Trophoblast cell (in vitro differentiated cells and primary cell): ENCODE data around the gene SH3TC1.

Experiments used
- DNase-seq, 2 donors: peaks; one replicate each; pipeline ENCODE4 v3.0.0-alpha.2; 2016
- H2AFZ ChIP-seq: 2 replicates; pipeline ENCODE4 v1.6.1; 2013; ENCODE audit warnings: low read length, moderate library complexity, mild to moderate bottlenecking; ENCODE audit not compliant: insufficient read depth, poor library complexity
- H2AK5ac ChIP-seq: 2 replicates; pipeline ENCODE4 v1.6.1; 2013; ENCODE audit warnings: mild to moderate bottlenecking, low read length
- H2BK120ac ChIP-seq: 2 replicates; pipeline ENCODE4 v1.6.1; 2013; ENCODE audit warnings: low read length, mild to moderate bottlenecking, moderate library complexity; ENCODE audit not compliant: insufficient read depth, poor library complexity
- H2BK12ac ChIP-seq: 2 replicates; pipeline ENCODE4 v1.6.1; 2013; ENCODE audit warnings: mild to moderate bottlenecking, low read length, moderate library complexity
- H2BK5ac ChIP-seq: 2 replicates; pipeline ENCODE4 v1.6.1; 2013; ENCODE audit warnings: low read length, low read depth, moderate library complexity, mild to moderate bottlenecking; ENCODE audit not compliant: poor library complexity
- H3K14ac ChIP-seq: 2 replicates; pipeline ENCODE4 v1.6.1; 2013; ENCODE audit warnings: mild to moderate bottlenecking, low read length
- H3K18ac ChIP-seq: 2 replicates; pipeline ENCODE4 v1.6.1; 2013; ENCODE audit warnings: mild to moderate bottlenecking, low read length
- H3K23ac ChIP-seq: 2 replicates; pipeline ENCODE4 v1.6.1; 2013; ENCODE audit warnings: low read length
- H3K27ac ChIP-seq: 2 replicates; pipeline ENCODE4 v1.5.1; 2013; ENCODE audit warnings: low read depth, mild to moderate bottlenecking, inconsistent platforms, low read length, moderate library complexity
- H3K27me3 ChIP-seq: 2 replicates; pipeline ENCODE4 v1.6.1; 2013; ENCODE audit warnings: inconsistent platforms, mild to moderate bottlenecking, low read length, moderate library complexity; ENCODE audit not compliant: insufficient read depth
- H3K36me3 ChIP-seq, 2 experiments: 1 replicate in 1 of 2; 2 replicates in 1 of 2; pipeline ENCODE4 v1.6.1; 2013; ENCODE audit warnings: low read length in 2 of 2, mild to moderate bottlenecking in 2 of 2, moderate library complexity in 1 of 2; ENCODE audit not compliant: insufficient read depth in 2 of 2, control insufficient read depth in 1 of 2
- H3K4ac ChIP-seq: 2 replicates; pipeline ENCODE4 v1.6.1; 2013; ENCODE audit warnings: low read depth, mild to moderate bottlenecking, low read length, moderate library complexity
- H3K4me1 ChIP-seq, 2 experiments: 1 replicate in 1 of 2; 2 replicates in 1 of 2; pipeline ENCODE4 v1.6.1; 2013; ENCODE audit warnings: low read length in 2 of 2, mild to moderate bottlenecking in 2 of 2, moderate library complexity in 1 of 2; ENCODE audit not compliant: insufficient read depth in 2 of 2, control insufficient read depth in 1 of 2
- H3K4me2 ChIP-seq: 2 replicates; pipeline ENCODE4 v1.6.1; 2013; ENCODE audit warnings: inconsistent platforms, mild to moderate bottlenecking, low read length, moderate library complexity
- H3K4me3 ChIP-seq: 2 replicates; pipeline ENCODE4 v1.5.1; 2013; ENCODE audit warnings: mild to moderate bottlenecking, low read depth, low read length, inconsistent platforms
- H3K79me1 ChIP-seq: one replicate; pipeline ENCODE4 v1.6.1; 2013; ENCODE audit warnings: low read length
- H3K79me2 ChIP-seq: 2 replicates; pipeline ENCODE4 v1.6.1; 2013; ENCODE audit warnings: low read length, mild to moderate bottlenecking; ENCODE audit not compliant: control insufficient read depth, insufficient read depth, poor library complexity
- H3K9ac ChIP-seq: 2 replicates; pipeline ENCODE4 v1.6.1; 2013; ENCODE audit warnings: mild to moderate bottlenecking, low read length
- H3K9me3 ChIP-seq: 2 replicates; pipeline ENCODE4 v1.6.1; 2013; ENCODE audit warnings: low read depth, mild to moderate bottlenecking, control low read depth, inconsistent platforms, low read length; ENCODE audit not compliant: insufficient read depth
- H4K12ac ChIP-seq: 2 replicates; pipeline ENCODE4 v1.6.1; 2013; ENCODE audit warnings: low read depth, mild to moderate bottlenecking, low read length, moderate library complexity
- H4K8ac ChIP-seq: 2 replicates; pipeline ENCODE4 v1.6.1; 2013; ENCODE audit warnings: low read depth, mild to moderate bottlenecking, low read length, moderate library complexity
- H4K91ac ChIP-seq: one replicate; pipeline ENCODE4 v1.6.1; 2013; ENCODE audit warnings: low read depth, mild to moderate bottlenecking, low read length, moderate library complexity
- WGBS: extraction: QIAGEN DNeasy Blood & Tissue Kit; methylation state at CpG from one replicate; pipeline ENCODE4 v1.1.7; 2013; ENCODE audit warnings: missing lambda C conversion rate; ENCODE audit not compliant: insufficient read length, insufficient coverage; ENCODE audit errors: extremely low coverage; 5-methylcytosine and 5-hydroxymethylcytosine counted together

Gene SH3TC1

GRCh38 chr4:8211737-8212581, 12.9 kb downstream of the SH3TC1 start:
- no peak for DNase-seq
- Histone ChIP-seq H3K27me3 (no peaks in the 10 kb centered on the region), H3K9ac (no peak overlapping the region), H3K36me3 (peaks cover 11 to 21% of the 10 kb centered on the region in 2 experiments), H3K18ac (no peak overlapping the region), H3K9me3 (no peaks in the 10 kb centered on the region), H3K4me1 (no peaks in the 10 kb centered on the region), H3K14ac (no peak overlapping the region), H2BK12ac (no peak overlapping the region), H2BK5ac (no peak overlapping the region), H2AFZ (no peak overlapping the region), H3K27ac (no peak overlapping the region), H2AK5ac (no peak overlapping the region), H4K91ac (no peak overlapping the region), H3K79me1 (no peaks in the 10 kb centered on the region), H4K8ac (no peak overlapping the region), H3K23ac (no peak overlapping the region), H3K4me2 (no peak overlapping the region), H3K79me2 (no peaks in the 10 kb centered on the region), H4K12ac (no peak overlapping the region), H3K4ac (no peak overlapping the region), H2BK120ac (no peak overlapping the region), H3K4me3 (no peak overlapping the region)
- WGBS = no CpG with 5 or more reads among the region's 22 CpGs

GRCh38 chr4:8212622-8213021, 13.5 kb downstream of the SH3TC1 start:
- no peaks in the 10 kb centered on the region for H3K4me1 ChIP-seq
- H3K36me3 ChIP-seq = peaks cover 11 to 21% of the 10 kb centered on the region in 2 experiments
- no peak overlapping the region for H3K4me3 ChIP-seq
- no peak overlapping the region for H2BK12ac ChIP-seq
- no peak overlapping the region for H2AFZ ChIP-seq
- WGBS = no CpG with 5 or more reads among the region's 12 CpGs
- no peaks in the 10 kb centered on the region for H3K27me3 ChIP-seq
- no peak overlapping the region for H3K4ac ChIP-seq
- H3K23ac ChIP-seq = no peak overlapping the region
- no peaks in the 10 kb centered on the region for H3K79me2 ChIP-seq
- no peak overlapping the region for H3K4me2 ChIP-seq
- no peak overlapping the region for H4K91ac ChIP-seq
- no peak overlapping the region for H2BK120ac ChIP-seq
- H2AK5ac ChIP-seq = no peak overlapping the region
- H3K27ac ChIP-seq = no peak overlapping the region
- DNase-seq = no peak
- no peak overlapping the region for H2BK5ac ChIP-seq
- H3K79me1 ChIP-seq = no peaks in the 10 kb centered on the region
- H3K9me3 ChIP-seq = no peaks in the 10 kb centered on the region
- no peak overlapping the region for H4K8ac ChIP-seq
- no peak overlapping the region for H3K18ac ChIP-seq
- H3K14ac ChIP-seq = no peak overlapping the region
- no peak overlapping the region for H4K12ac ChIP-seq
- no peak overlapping the region for H3K9ac ChIP-seq

GRCh38 chr4:8213121-8213520, 14.0 kb downstream of the SH3TC1 start:
- Histone ChIP-seq H2BK5ac (no peak overlapping the region), H2BK12ac (no peak overlapping the region), H3K27me3 (no peaks in the 10 kb centered on the region), H4K91ac (no peak overlapping the region), H3K9ac (no peak overlapping the region), H3K9me3 (no peaks in the 10 kb centered on the region), H3K23ac (no peak overlapping the region), H2AFZ (no peak overlapping the region), H2AK5ac (no peak overlapping the region), H3K4me2 (no peak overlapping the region), H3K4me1 (no peaks in the 10 kb centered on the region), H4K12ac (no peak overlapping the region), H4K8ac (no peak overlapping the region), H3K4ac (no peak overlapping the region), H3K79me2 (no peaks in the 10 kb centered on the region), H3K27ac (no peak overlapping the region), H3K4me3 (no peak overlapping the region), H3K36me3 (peaks cover 11 to 21% of the 10 kb centered on the region in 2 experiments), H2BK120ac (no peak overlapping the region), H3K79me1 (no peaks in the 10 kb centered on the region), H3K18ac (no peak overlapping the region), H3K14ac (no peak overlapping the region)
- peak in 1 of 2 donors; percentile 36 for DNase-seq
- WGBS = no CpG with 5 or more reads among the region's 7 CpGs

GRCh38 chr4:8214136-8214535, 15.0 kb downstream of the SH3TC1 start:
- no peak overlapping the region for H2BK120ac ChIP-seq
- no peak overlapping the region for H3K4me3 ChIP-seq
- no peaks in the 10 kb centered on the region for H3K9me3 ChIP-seq
- no peaks in the 10 kb centered on the region for H3K4me1 ChIP-seq
- H3K14ac ChIP-seq = no peak overlapping the region
- H3K79me2 ChIP-seq = no peaks in the 10 kb centered on the region
- H3K9ac ChIP-seq = no peak overlapping the region
- no peak overlapping the region for H2BK12ac ChIP-seq
- H4K12ac ChIP-seq = no peak overlapping the region
- no peak overlapping the region for H2AFZ ChIP-seq
- no peak overlapping the region for H2BK5ac ChIP-seq
- H3K36me3 ChIP-seq = peaks cover 9 to 21% of the 10 kb centered on the region in 2 experiments
- H3K4me2 ChIP-seq = no peak overlapping the region
- H4K8ac ChIP-seq = no peak overlapping the region
- H3K18ac ChIP-seq = no peak overlapping the region
- H3K79me1 ChIP-seq = no peaks in the 10 kb centered on the region
- no peak overlapping the region for H4K91ac ChIP-seq
- H3K4ac ChIP-seq = no peak overlapping the region
- no CpG with 5 or more reads among the region's 13 CpGs for WGBS
- DNase-seq = no peak
- no peak overlapping the region for H3K23ac ChIP-seq
- no peaks in the 10 kb centered on the region for H3K27me3 ChIP-seq
- no peak overlapping the region for H2AK5ac ChIP-seq
- H3K27ac ChIP-seq = no peak overlapping the region
